Activated gamma-delta T cell (primary cell): ENCODE measurements around the gene CCR4.
"Not testable (repeated sequence)": the region's sequence is repeated elsewhere in the genome, so short reads cannot be mapped to it uniquely, and the experiment has no call there.

Experiments
- DNase-seq: peaks from one replicate; lab custom pipeline; 2025; lab: John Stamatoyannopoulos, UW
- total RNA-seq, 2 donors: gene quantifications; one replicate each; lab custom pipeline; 2026; lab: John Stamatoyannopoulos, UW

Gene CCR4
- total RNA-seq, result 25.0 to 51.2 reads per million in 2 donors

- DNase-seq, result no peak
Measured at GRCh38 chr3:32951410-32951811, at the start of gene CCR4. TSS of gene CCR4 (plus strand) at chr3:32951644. CDS start at chr3:32953423, 1,779 bp downstream.

- DNase-seq, result not testable (repeated sequence)
Measured at GRCh38 chr3:32902887-32903371, 48.5 kb upstream of the CCR4 start.

- no peak for DNase-seq
Measured at GRCh38 chr3:32903953-32904352, 47.5 kb upstream of the CCR4 start.

GRCh38 chr3:32909999-32910398 is 41.4 kb upstream of the CCR4 start:
- no peak for DNase-seq

- no peak for DNase-seq
Measured at GRCh38 chr3:32910954-32911353, 40.5 kb upstream of the CCR4 start.

GRCh38 chr3:32912046-32912445 is 39.4 kb upstream of the CCR4 start:
- no peak for DNase-seq

GRCh38 chr3:32913790-32914446 is 37.5 kb upstream of the CCR4 start:
- DNase-seq, result no peak

GRCh38 chr3:32919920-32920319 is 31.5 kb upstream of the CCR4 start:
- DNase-seq, result no peak

- no peak for DNase-seq
Measured at GRCh38 chr3:32922078-32922477, 29.4 kb upstream of the CCR4 start.

- DNase-seq, result no peak
Measured at GRCh38 chr3:32930161-32930560, 21.3 kb upstream of the CCR4 start.

- not testable (repeated sequence) for DNase-seq
Measured at GRCh38 chr3:32931273-32931672, 20.2 kb upstream of the CCR4 start.

- DNase-seq, result no peak
Measured at GRCh38 chr3:32934150-32934742, 17.2 kb upstream of the CCR4 start.

GRCh38 chr3:32937331-32937730 is 14.1 kb upstream of the CCR4 start:
- DNase-seq, result no peak

- not testable (repeated sequence) for DNase-seq
Measured at GRCh38 chr3:32939531-32940284, 11.7 kb upstream of the CCR4 start.

GRCh38 chr3:32940726-32941125 is 10.7 kb upstream of the CCR4 start:
- DNase-seq, result no peak

- DNase-seq, result no peak
Measured at GRCh38 chr3:32945136-32945535, 6.3 kb upstream of the CCR4 start.

GRCh38 chr3:32945598-32945997 is 5.8 kb upstream of the CCR4 start:
- not testable (repeated sequence) for DNase-seq

- DNase-seq, result no peak
Measured at GRCh38 chr3:32946973-32947788, 4.3 kb upstream of the CCR4 start.

GRCh38 chr3:32947789-32948238 is 3.6 kb upstream of the CCR4 start:
- DNase-seq, result no peak

- DNase-seq, result no peak
Measured at GRCh38 chr3:32948625-32949445, 2.6 kb upstream of the CCR4 start.

- DNase-seq, result no peak
Measured at GRCh38 chr3:32950516-32950915, 928 bp upstream of the CCR4 start.
